GM13977 (cell line): ENCODE results near the gene PTPRM.

Experiments used
- DNase-seq: peaks from one replicate; pipeline ENCODE4 v3.0.0; 2012; ENCODE audit warnings: low spot score
- in situ Hi-C: fragments of 300-500 bp; cut with MboI; formaldehyde crosslinking; loops from one replicate; pipeline ENCODE4 v1.12.0; 2022; ENCODE audit warnings: low sequenced_read_pairs, low pct_unique_long_range_greater_than_20kb, mixed read lengths, inconsistent platforms; ENCODE audit not compliant: unreplicated experiment
- TF ChIP-seq, protein P1 (sequence below): IDR thresholded peaks from 2 replicates; pipeline ENCODE4 v1.5.1; 2012; ENCODE audit warnings: mild to moderate bottlenecking, control low read depth; ENCODE audit not compliant: insufficient read depth; ENCODE audit errors: extremely low read depth, missing control alignments

Gene PTPRM

DNA sequence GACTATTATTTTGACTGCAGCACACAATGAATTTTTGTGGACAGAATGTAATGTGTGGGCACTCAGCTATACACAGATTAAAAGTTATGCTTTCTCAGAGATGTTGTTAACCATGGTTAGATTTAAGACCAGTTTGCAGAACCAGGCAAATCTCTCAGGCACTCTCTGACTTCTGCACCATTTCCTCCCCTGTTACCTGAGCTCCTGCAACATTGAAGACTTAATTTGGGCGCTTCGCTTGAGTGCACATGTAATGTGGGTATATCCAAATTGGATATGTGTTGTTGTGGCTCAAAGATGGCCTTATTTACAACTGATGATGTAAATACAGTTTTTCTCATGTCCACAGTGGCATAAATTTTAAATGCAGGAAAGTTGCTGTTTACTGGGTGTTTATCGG lies 469.4 kb downstream of the PTPRM start:
- no peak for DNase-seq
- TF ChIP-seq, protein P1, sequence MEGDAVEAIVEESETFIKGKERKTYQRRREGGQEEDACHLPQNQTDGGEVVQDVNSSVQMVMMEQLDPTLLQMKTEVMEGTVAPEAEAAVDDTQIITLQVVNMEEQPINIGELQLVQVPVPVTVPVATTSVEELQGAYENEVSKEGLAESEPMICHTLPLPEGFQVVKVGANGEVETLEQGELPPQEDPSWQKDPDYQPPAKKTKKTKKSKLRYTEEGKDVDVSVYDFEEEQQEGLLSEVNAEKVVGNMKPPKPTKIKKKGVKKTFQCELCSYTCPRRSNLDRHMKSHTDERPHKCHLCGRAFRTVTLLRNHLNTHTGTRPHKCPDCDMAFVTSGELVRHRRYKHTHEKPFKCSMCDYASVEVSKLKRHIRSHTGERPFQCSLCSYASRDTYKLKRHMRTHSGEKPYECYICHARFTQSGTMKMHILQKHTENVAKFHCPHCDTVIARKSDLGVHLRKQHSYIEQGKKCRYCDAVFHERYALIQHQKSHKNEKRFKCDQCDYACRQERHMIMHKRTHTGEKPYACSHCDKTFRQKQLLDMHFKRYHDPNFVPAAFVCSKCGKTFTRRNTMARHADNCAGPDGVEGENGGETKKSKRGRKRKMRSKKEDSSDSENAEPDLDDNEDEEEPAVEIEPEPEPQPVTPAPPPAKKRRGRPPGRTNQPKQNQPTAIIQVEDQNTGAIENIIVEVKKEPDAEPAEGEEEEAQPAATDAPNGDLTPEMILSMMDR, result no peak
- in situ Hi-C loops, result no loop called here

- no peak for DNase-seq
- TF ChIP-seq, protein P1, result no peak
- in situ Hi-C loops, result no loop called here
Observed at GRCh38 chr18:8037296-8037695, 470.2 kb downstream of the PTPRM start.

DNA sequence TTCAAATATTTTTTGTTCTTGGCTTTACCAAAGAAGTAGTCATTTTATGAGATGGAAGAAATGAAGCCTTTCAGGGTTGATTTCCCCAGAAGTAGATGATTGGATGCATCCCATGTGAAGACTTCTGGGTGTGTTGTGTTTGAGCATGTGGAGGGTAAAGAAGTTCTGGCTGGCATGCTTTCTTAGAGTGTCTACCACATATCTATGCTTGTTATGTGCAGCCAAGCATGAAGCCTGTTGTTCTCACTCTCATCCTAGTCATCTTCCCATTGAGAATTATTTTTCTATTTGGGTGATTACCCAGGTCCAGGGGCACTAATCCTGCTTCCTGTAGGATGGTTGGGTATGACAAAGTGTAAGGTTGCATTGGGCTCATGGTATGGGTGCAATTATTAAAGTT lies 472.9 kb downstream of the PTPRM start:
- in situ Hi-C loops, result no loop called here
- DNase-seq, result no peak
- TF ChIP-seq, protein P1, result no peak

DNA sequence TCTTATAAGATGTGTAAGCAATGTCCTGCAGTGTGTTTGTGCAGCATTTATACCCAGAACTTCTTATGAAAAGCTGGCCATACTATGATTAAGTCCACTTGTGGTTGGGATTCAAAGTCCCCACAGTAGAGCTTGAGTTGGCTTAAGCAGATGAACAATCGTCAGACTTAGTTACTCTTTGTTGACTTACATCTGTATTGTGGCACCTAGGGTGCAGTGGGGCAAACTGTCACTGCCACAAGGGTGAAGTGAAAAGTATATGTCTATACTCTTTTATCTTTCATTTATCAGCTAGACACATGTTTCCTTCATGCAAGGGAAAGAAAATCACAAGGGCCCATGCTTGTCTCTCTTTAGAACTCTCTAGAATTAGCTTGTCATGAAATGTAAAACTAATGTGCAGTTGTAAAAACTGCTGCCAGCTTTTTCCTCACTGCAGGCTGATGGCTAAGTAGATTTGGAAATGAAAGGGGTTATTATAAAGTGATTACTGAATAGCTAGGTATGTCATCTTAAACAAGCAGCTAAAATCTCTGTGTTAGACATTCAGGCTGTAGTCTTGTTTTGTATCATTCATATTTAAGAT lies 474.5 kb downstream of the PTPRM start:
- in situ Hi-C loops, result no loop called here
- DNase-seq, result no peak
- TF ChIP-seq, protein P1, result no peak

GRCh38 chr18:8044004-8044403 lies 476.9 kb downstream of the PTPRM start:
- in situ Hi-C loops, result no loop called here
- no peak for DNase-seq
- TF ChIP-seq, protein P1, result no peak

GRCh38 chr18:8045160-8045883 lies 478.2 kb downstream of the PTPRM start:
- TF ChIP-seq, protein P1, result no peak
- no peak for DNase-seq
- in situ Hi-C loops, result no loop called here

- no peak for DNase-seq
- TF ChIP-seq, protein P1, result no peak
- in situ Hi-C loops, result no loop called here
Observed at GRCh38 chr18:8045884-8046281, 478.8 kb downstream of the PTPRM start.
